Caco-2 (cell line): Measurements from ENCODE around the gene LBHD2. TPM values are rescaled to one million over a fixed set of nuclear protein-coding genes. Genes with fewer than 3 reads are reported as not detected.

Experiments
- BruUV-seq: library from RNA; stranded (reverse); fragments of 400-500 nt; replicated peaks from 2 replicates; lab custom pipeline; 2021; lab: Mats Ljungman, UMichigan
- CTCF ChIA-PET: fragments of 300-600 bp; sonication (Branson Sonifier 250); formaldehyde crosslinking; loops from one replicate; lab custom pipeline; 2022; ENCODE audit warnings: antibody characterized with exemption; lab: Charles Lee
- POLR2A ChIA-PET: fragments of 300-600 bp; sonication (Branson Sonifier 250); formaldehyde crosslinking; loops from one replicate; lab custom pipeline; 2022; ENCODE audit warnings: antibody characterized with exemption; lab: Charles Lee
- DNase-seq, 2 experiments: peaks; one replicate each; pipeline versions ENCODE4 v3.0.0 to v3.0.0-alpha.2; 2020 to 2022
- H3K27me3 ChIP-seq: replicated peaks from 2 replicates; pipeline ENCODE4 v1.6.0; 2011; ENCODE audit warnings: low read length; ENCODE audit not compliant: control insufficient read depth, insufficient read depth
- H3K36me3 ChIP-seq: 2 replicates; pipeline ENCODE4 v1.5.1; 2011; ENCODE audit warnings: low read length; ENCODE audit not compliant: control insufficient read depth, insufficient read depth
- H3K4me1 ChIP-seq: fragments of 250-450 bp; sonication (Bioruptor Pico); 2 replicates; pipeline ENCODE4 v1.5.1; 2020; ENCODE audit warnings: mild to moderate bottlenecking
- H3K4me3 ChIP-seq: 2 replicates; pipeline ENCODE4 v1.5.1; 2011; ENCODE audit warnings: low read depth, mild to moderate bottlenecking, control low read depth, low read length
- H3K9me3 ChIP-seq: fragments of 250-450 bp; sonication (Bioruptor Pico); 2 replicates; pipeline ENCODE4 v1.5.1; 2020; ENCODE audit warnings: mild to moderate bottlenecking, moderate library complexity
- H3K27ac Mint-ChIP-seq: one replicate; pipeline ENCODE4 v1.8.0; 2022; ENCODE audit warnings: mixed read lengths; ENCODE audit not compliant: unreplicated experiment
- H3K27me3 Mint-ChIP-seq: one replicate; pipeline ENCODE4 v1.8.0; 2022; ENCODE audit warnings: mixed read lengths; ENCODE audit not compliant: insufficient read depth, unreplicated experiment
- H3K36me3 Mint-ChIP-seq: one replicate; pipeline ENCODE4 v1.8.0; 2022; ENCODE audit warnings: mild to moderate bottlenecking, mixed read lengths; ENCODE audit not compliant: insufficient read depth, unreplicated experiment
- H3K4me1 Mint-ChIP-seq: one replicate; pipeline ENCODE4 v1.8.0; 2022; ENCODE audit warnings: low read depth, mixed read lengths; ENCODE audit not compliant: unreplicated experiment
- H3K4me3 Mint-ChIP-seq: one replicate; pipeline ENCODE4 v1.8.0; 2022; ENCODE audit warnings: mild to moderate bottlenecking, moderate library complexity, mixed read lengths; ENCODE audit not compliant: unreplicated experiment
- H3K9me3 Mint-ChIP-seq: one replicate; pipeline ENCODE4 v1.8.0; 2022; ENCODE audit warnings: mixed read lengths; ENCODE audit not compliant: unreplicated experiment
- CTCF ChIP-seq, 2 experiments: fragments of 200-600 bp in 1 of 2; IDR thresholded peaks; 1 replicate in 1 of 2; 2 replicates in 1 of 2; pipeline versions ENCODE4 v1.5.1 to v1.8.0; 2011 to 2022; ENCODE audit warnings: antibody characterized with exemption in 1 of 2, control low read depth in 1 of 2, inconsistent platforms in 1 of 2, low read depth in 1 of 2, low read length in 1 of 2, mild to moderate bottlenecking in 1 of 2, moderate library complexity in 1 of 2; ENCODE audit not compliant: insufficient read depth in 1 of 2, severe bottlenecking in 1 of 2, unreplicated experiment in 1 of 2
- intact Hi-C: fragments of 100-400 bp; cut with micrococcal nuclease; formaldehyde crosslinking; loops from one replicate; pipeline ENCODE4 v1.10.0; 2022; ENCODE audit not compliant: unreplicated experiment
- total RNA-seq: library from RNA; stranded (reverse); gene quantifications from 2 replicates; pipeline ENCODE4 v1.2.3, GENCODE V29; 2022

The LBHD2 gene
- total RNA-seq, 1 experiment from 2014 or later = not detected

GRCh38 chr14:103121121-103121845 lies 37.3 kb downstream of the LBHD2 start:
- no peak for TF ChIP-seq CTCF (IDR thresholded peaks at IDR 0.05; ENCODE audit: insufficient read depth in 1 of 2, low read depth in 1 of 2, low read length in 1 of 2, severe bottlenecking in 1 of 2, unreplicated experiment in 1 of 2)
- BruUV-seq = no TSS peak
- Histone ChIP-seq H3K9me3 (no peaks in the 10 kb centered on the region), H3K36me3 (no peaks in the 10 kb centered on the region), H3K4me3 (no peak overlapping the region), H3K27me3 (no peaks in the 10 kb centered on the region), H3K4me1 (peaks cover 5% of the 10 kb centered on the region; the same call in 1 of the 2 replicates)
- Mint-ChIP-seq H3K27ac (no peak overlapping the region), H3K9me3 (no peaks in the 10 kb centered on the region), H3K27me3 (no peaks in the 10 kb centered on the region), H3K36me3 (no peaks in the 10 kb centered on the region), H3K4me3 (no peak overlapping the region), H3K4me1 (peaks cover 3% of the 10 kb centered on the region)
- POLR2A ChIA-PET = no interaction called here
- intact Hi-C loops = no loop called here
- DNase-seq = no peak
- CTCF ChIA-PET = interaction anchor here (0.6 to 0.9 kb wide), 2 partner anchors 11 to 17 kb away, joined by 3 to 6 read pairs; no protein-coding TSS in a partner anchor

- H3K4me3 ChIP-seq = no peak overlapping the region
Measured at GRCh38 chr14:103121846-103122584, 38.0 kb downstream of the LBHD2 start.

More at GRCh38 chr14:103121846-103122584, 38.0 kb downstream of the LBHD2 start:
- no peaks in the 10 kb centered on the region for H3K27me3 ChIP-seq
- H3K9me3 ChIP-seq = no peaks in the 10 kb centered on the region
- CTCF ChIA-PET = interaction anchor here (0.6 to 0.9 kb wide), 2 partner anchors 11 to 17 kb away, joined by 3 to 6 read pairs; no protein-coding TSS in a partner anchor
- no peaks in the 10 kb centered on the region for H3K9me3 Mint-ChIP-seq
- no peak overlapping the region for H3K27ac Mint-ChIP-seq
- POLR2A ChIA-PET = no interaction called here
- H3K4me3 Mint-ChIP-seq = no peak overlapping the region
- DNase-seq = no peak
- H3K36me3 Mint-ChIP-seq = no peaks in the 10 kb centered on the region
- BruUV-seq = no TSS peak
- H3K36me3 ChIP-seq = no peaks in the 10 kb centered on the region
- no peaks in the 10 kb centered on the region for H3K4me1 ChIP-seq
- intact Hi-C loops = no loop called here
- H3K27me3 Mint-ChIP-seq = no peaks in the 10 kb centered on the region
- no peak for TF ChIP-seq CTCF (IDR thresholded peaks at IDR 0.05; ENCODE audit: insufficient read depth in 1 of 2, low read depth in 1 of 2, low read length in 1 of 2, severe bottlenecking in 1 of 2, unreplicated experiment in 1 of 2)
- peaks cover 6% of the 10 kb centered on the region for H3K4me1 Mint-ChIP-seq
